HepG2 (cell line): ENCODE results near the gene P3R3URF. TPM values are rescaled to one million over a fixed set of nuclear protein-coding genes. Genes with fewer than 3 reads are reported as not detected.

Experiments
- BCLAF1 ChIP-seq: fragments of 450-650 bp; IDR thresholded peaks from 2 replicates; pipeline ENCODE4 v1.6.1; 2017; ENCODE audit warnings: mild to moderate bottlenecking
- CAMTA2 ChIP-seq: sonication (generic); formaldehyde crosslinking; IDR thresholded peaks from 2 replicates; pipeline ENCODE4 v1.4.0; 2020; ENCODE audit warnings: mild to moderate bottlenecking, missing genetic modification reagents, borderline replicate concordance
- E2F1 ChIP-seq: sonication (generic); formaldehyde crosslinking; IDR thresholded peaks from 2 replicates; pipeline ENCODE4 v1.5.0; 2020; ENCODE audit warnings: missing genetic modification reagents
- ETS1 ChIP-seq: sonication (generic); formaldehyde crosslinking; IDR thresholded peaks from 2 replicates; pipeline ENCODE4 v1.4.0; 2020; ENCODE audit warnings: missing genetic modification reagents
- HNF4A ChIP-seq: sonication (generic); formaldehyde crosslinking; IDR thresholded peaks from 2 replicates; pipeline ENCODE4 v1.4.0; 2020; ENCODE audit warnings: missing genetic modification reagents
- MATR3 ChIP-seq: sonication (generic); formaldehyde crosslinking; IDR thresholded peaks from 2 replicates; pipeline ENCODE4 v1.4.0; 2020; ENCODE audit warnings: missing genetic modification reagents
- MLLT10 ChIP-seq: sonication (generic); formaldehyde crosslinking; IDR thresholded peaks from 2 replicates; pipeline ENCODE4 v1.4.0; 2020; ENCODE audit warnings: missing genetic modification reagents
- MXD1 ChIP-seq: sonication (generic); formaldehyde crosslinking; IDR thresholded peaks from 2 replicates; pipeline ENCODE4 v1.4.0; 2020; ENCODE audit warnings: mild to moderate bottlenecking, missing genetic modification reagents
- SMAD9 ChIP-seq: sonication (generic); formaldehyde crosslinking; IDR thresholded peaks from 2 replicates; pipeline ENCODE4 v1.5.1; 2020; ENCODE audit warnings: mild to moderate bottlenecking, missing genetic modification reagents
- STAT6 ChIP-seq: sonication (generic); formaldehyde crosslinking; IDR thresholded peaks from 2 replicates; pipeline ENCODE4 v1.4.0; 2020; ENCODE audit warnings: missing genetic modification reagents, mild to moderate bottlenecking, borderline replicate concordance
- TCF7L2 ChIP-seq: IDR thresholded peaks from 2 replicates; pipeline ENCODE4 v1.6.1; 2011; ENCODE audit warnings: mild to moderate bottlenecking, low read depth, low read length, moderate library complexity
- TOPORS ChIP-seq: sonication (generic); formaldehyde crosslinking; IDR thresholded peaks from 2 replicates; pipeline ENCODE4 v1.8.0; 2023; ENCODE audit warnings: mild to moderate bottlenecking, missing genetic modification reagents
- ZBTB44 ChIP-seq: sonication (generic); formaldehyde crosslinking; IDR thresholded peaks from 2 replicates; pipeline ENCODE4 v1.4.0; 2020; ENCODE audit warnings: missing genetic modification reagents
- ZFP1 ChIP-seq: IDR thresholded peaks from 2 replicates; pipeline ENCODE4 v1.6.1; 2016
- ZNF10 ChIP-seq: sonication (generic); formaldehyde crosslinking; IDR thresholded peaks from 2 replicates; pipeline ENCODE4 v1.4.0; 2020; ENCODE audit warnings: mild to moderate bottlenecking, low read depth, missing genetic modification reagents, borderline replicate concordance
- ZNF354B ChIP-seq: sonication (generic); formaldehyde crosslinking; IDR thresholded peaks from 2 replicates; pipeline ENCODE4 v1.8.0; 2022; ENCODE audit warnings: mild to moderate bottlenecking, missing genetic modification reagents
- ZNF883 ChIP-seq: sonication (generic); formaldehyde crosslinking; IDR thresholded peaks from 2 replicates; pipeline ENCODE4 v1.5.1; 2020; ENCODE audit warnings: mild to moderate bottlenecking, missing genetic modification reagents; ENCODE audit errors: not compliant biosample characterization
- polyA plus RNA-seq, 8 experiments: library from polyadenylated mRNA; depleted of rRNA in 3 of 8; stranded (reverse) in 7 of 8; unstranded in 1 of 8; fragments of >200 nt; fragmentation: Illumina TruSeq in 4 of 8; extraction: Trizol in 4 of 8; gene quantifications; 2 replicates each; pipeline versions ENCODE4 v1.2.1 to v1.2.3, GENCODE V29; 2011 to 2016; ENCODE audit warnings: low read depth in 4 of 8, missing spikeins in 1 of 8, mixed read lengths in 1 of 8; ENCODE audit not compliant: insufficient read depth in 1 of 8
- total RNA-seq, 5 experiments: library from RNA; depleted of rRNA; stranded (reverse); fragments of >200 nt; fragmentation: Illumina TruSeq; extraction: Trizol; gene quantifications; 2 replicates each; pipeline ENCODE4 v1.2.3, GENCODE V29; 2016; ENCODE audit warnings: low read depth in 1 of 5

Gene P3R3URF
- total and polyA plus RNA-seq, 2 of the 13 experiments (the other 11 are each of a cell fraction or from before 2014, with no cell fraction given): not detected

- TF ChIP-seq ETS1 (CRISPR knock-in tag) (no peak), SMAD9 (no peak), ZNF10 (CRISPR knock-in tag) (no peak), CAMTA2 (CRISPR knock-in tag) (no peak), STAT6 (CRISPR knock-in tag) (no peak), TCF7L2 (no peak), TOPORS (CRISPR knock-in tag) (no peak), E2F1 (CRISPR knock-in tag) (0 out of 2 replicates have a peak, but pooled peaks have one; percentile 7), MATR3 (no peak), ZBTB44 (CRISPR knock-in tag) (no peak), MXD1 (CRISPR knock-in tag) (peak; percentile 76; the same call in 1 of the 2 replicates), ZNF354B (CRISPR knock-in tag) (no peak), HNF4A (CRISPR knock-in tag) (peak; percentile 90), ZFP1 (CRISPR knock-in tag) (no peak), MLLT10 (CRISPR knock-in tag) (no peak), ZNF883 (CRISPR knock-in tag) (peak; percentile 58), BCLAF1 (no peak)
Measured at GRCh38 chr1:46197964-46198811, 21.9 kb upstream of the P3R3URF start, which contains the start of gene POMGNT1 (continued).
